CD4-positive, alpha-beta T cell treated with Interleukin-17A for 4 hours (primary cell): ENCODE measurements around the gene NUDT1.

Source experiments
- DNase-seq: peaks from one replicate; pipeline ENCODE4 v3.0.0-alpha.2; 2020; ENCODE audit warnings: mixed read lengths

The NUDT1 gene

DNA sequence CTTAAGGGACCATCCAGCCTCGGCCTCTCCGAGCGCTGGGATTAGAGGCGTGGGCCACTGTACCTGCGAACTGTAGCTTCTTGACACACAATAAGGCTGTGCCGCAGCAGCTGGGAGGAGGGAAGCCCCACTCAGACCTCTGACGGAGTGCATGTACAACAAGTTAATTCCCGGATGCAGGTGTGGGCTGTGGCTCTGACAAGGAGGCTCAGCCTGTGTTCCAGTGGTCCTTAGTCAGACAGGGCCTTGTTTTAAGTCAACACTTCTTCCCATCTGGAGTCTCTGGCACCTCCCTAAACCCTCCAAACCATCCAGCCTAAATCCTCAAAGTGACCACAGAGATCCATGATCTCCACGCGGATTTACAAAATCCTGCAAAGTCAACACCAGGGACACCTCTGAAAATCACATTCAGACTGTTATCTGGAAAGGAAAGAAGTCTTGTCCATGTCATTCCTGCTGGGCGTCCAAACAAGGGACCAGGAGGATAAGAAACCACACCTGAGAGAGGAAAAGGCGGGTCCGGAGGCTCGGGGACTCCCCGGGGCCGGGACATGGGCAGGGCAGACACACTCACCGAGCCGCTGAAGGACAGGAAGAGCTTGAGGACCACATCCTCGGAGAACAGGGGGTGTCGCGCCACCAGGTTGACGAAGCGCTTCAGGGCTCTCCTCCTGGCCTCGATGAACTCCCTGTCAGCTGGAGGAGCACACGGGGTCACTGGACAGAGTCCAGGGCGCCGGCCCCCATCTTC, 29.4 kb downstream of the NUDT1 start:
- DNase-seq = no peak

DNA sequence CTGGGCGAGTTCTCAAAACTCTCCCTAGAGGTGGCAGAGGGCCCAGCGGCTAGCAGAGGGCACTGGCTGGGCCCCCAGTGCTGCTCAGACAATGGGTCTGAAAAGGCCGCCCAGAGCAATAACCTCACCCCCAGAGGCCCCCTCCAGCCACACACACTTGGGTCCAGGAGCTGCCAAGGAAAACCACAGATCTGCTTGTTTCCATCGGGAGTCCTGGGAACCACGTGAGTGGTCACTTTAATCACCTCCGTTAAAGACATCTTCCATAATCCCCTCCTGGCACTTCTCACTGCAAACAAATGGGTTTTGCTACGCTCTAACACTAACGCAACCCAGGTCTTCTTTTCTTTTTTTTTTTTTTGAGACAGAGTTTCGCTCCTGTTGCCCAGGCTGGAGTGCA, 30.0 kb downstream of the NUDT1 start:
- no peak for DNase-seq

- DNase-seq = no peak
Observed at GRCh38 chr7:2273866-2274265, 31.8 kb downstream of the NUDT1 start.

- DNase-seq = no peak
Observed at GRCh38 chr7:2274666-2275065, 32.6 kb downstream of the NUDT1 start.

GRCh38 chr7:2275101-2275500, 33.1 kb downstream of the NUDT1 start:
- DNase-seq = no peak

DNA sequence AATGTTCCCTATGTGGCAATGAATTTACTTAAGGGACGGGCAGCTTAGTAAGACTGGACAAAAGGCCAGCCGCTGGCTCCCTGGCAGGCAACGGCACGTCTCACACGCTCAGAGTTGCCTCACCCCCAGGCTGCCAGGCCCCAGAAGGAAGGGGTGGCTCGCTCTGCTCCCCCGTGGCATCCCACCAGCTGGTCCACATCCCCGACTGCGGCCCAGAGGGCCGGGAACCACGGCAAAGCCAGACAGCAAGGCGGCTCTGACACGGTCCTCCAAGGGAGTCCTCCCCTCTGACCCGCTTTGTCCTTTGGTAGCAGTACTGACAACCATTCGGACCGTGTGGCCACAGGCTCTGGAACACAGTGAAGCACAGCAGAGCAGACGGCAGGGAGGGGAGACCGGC, 34.1 kb downstream of the NUDT1 start:
- no peak for DNase-seq

DNA sequence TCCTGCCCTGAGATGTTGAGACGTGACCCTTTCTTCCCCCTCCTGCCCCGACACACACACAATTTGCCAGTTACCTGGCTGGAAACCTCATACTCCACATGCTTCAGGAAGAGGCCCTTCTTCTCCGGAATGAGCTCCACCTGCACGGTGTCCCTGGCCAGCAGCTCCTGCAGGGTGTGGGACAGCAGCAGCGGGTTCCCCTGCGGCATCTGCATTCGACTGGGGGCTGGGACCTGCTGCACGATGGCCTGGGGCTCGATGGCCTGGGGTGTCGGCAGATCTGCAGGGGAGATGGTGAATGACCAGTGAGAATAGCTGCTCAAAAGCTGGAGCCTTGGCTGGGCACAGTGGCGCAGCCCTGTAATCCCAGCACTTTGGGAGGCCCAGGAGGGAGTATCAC, 36.0 kb downstream of the NUDT1 start:
- no peak for DNase-seq

DNA sequence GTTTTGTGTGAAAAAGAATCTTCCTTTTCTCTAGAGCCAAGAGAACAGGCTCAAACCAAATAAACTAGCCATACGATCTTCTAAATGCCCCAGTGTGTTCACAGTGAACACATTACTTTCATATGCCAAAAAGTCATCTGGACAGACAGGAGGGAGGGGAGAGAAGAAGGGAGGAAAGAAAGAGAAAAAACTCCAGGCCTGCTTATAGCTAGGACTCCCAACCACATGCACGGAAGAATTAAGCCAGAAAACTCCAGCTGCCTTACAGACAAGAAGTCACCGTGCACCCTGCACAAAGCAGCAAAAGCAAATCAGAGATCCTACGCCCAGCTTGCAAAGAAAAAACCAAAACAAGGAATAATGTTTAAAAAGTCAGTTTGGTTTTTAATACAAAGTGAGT, 37.9 kb downstream of the NUDT1 start:
- DNase-seq = no peak

DNA sequence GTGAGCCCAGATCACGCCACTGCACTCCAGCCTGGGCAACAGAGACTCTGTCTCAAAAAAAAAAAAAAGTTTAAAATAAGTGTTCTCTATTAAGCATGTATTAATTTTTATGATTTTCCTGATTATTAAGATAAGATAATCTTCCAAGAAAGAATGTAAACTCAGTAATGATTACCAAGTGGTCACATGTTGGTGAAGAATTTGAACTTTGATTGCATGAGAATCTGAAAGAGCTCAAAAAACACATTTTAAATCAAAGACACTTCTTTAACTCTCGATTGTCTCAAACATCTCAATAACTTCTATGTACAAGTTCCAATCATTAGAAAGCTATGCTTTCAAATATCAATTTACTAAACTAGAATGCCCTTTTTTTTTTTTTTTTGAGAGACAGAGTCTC, 38.4 kb downstream of the NUDT1 start:
- no peak for DNase-seq

DNA sequence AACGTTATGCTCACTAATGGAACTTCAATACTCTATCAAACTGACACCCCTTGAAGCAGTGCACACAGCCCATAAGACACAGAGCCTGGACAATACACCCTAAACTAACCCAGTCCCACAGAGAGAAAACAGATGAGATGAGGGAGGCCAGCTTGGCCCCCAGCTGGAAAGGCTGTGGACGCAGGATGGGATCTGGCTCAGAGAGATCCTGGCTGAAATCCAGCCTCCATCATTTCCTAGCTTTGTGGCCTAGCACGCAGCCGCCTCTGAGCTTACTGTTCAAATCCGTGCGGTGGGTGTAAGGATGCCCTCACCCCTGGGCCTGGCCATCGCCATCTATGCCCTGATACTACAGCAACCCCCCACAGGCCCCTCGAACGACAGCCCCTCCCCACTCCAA, 39.5 kb downstream of the NUDT1 start:
- no peak for DNase-seq

DNA sequence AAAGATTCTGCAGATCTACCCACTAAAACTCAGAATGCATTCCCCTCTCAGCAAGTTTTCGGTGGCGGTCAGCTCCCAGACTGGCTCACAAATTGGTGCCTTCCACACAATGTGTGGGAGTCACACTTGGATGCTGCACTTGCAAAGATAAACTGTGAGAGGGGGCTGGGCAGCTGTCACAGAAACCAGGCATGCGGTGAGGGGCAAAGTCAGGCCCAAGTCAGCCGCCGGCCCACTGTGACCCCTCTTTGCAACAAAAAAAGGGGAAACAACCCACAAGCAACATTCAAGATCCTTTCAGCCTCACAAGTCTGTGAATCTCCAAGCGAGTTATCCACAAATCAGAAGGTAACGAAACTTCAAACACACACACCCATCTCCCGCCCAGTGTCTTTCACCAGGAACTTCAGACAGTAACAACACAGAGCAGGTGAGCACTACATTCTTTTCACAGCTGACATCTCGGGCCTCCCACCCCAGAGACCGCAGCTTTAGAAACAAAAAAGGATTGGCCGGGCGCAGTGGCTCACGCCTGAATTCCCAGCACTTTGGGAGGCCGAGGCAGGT, 40.2 kb downstream of the NUDT1 start:
- DNase-seq = no peak

DNA sequence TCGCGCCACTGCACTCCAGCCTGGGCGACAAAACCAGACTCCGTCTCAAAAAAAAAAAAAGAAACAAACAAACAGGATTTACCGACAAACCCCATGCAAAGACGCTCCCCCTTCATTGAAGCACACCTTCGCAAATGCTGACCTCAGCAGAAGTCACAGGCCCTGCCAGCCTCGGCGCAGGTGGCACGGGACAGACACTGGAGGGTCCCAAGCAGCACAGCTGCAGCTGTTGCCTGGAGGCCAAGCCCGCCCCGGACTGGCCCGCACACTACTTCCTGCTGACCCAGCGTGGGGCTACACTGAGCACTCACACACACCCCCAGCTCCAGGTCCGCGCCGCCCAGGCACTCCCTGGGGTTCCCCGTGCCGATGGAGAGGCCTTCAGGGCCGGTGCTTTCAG, 41.0 kb downstream of the NUDT1 start:
- no peak for DNase-seq

- no peak for DNase-seq
Observed at GRCh38 chr7:2287745-2288144, 45.7 kb downstream of the NUDT1 start.

DNA sequence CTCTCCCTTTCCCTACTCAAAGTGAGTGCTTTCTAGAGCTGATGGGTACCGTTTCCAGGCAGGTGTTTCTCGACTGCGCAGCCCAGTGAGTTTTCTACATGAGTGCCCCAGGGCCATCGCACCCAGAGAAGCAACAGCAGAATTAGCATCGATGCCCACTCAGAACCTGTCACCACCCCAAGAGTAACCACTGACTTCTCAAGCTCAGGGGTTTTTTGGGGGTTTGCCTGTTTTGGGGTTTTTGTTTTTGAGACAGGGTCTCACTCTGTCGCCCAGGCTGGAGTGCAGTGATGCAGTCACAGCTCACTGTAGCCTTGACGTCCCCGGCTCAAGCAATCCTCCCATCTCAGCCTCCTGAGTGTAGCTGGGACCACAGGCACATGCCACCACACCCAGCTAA, 46.5 kb downstream of the NUDT1 start:
- no peak for DNase-seq

GRCh38 chr7:2289111-2289586, 47.1 kb downstream of the NUDT1 start:
- DNase-seq = no peak

- no peak for DNase-seq
Observed at GRCh38 chr7:2289621-2290020, 47.6 kb downstream of the NUDT1 start.

DNA sequence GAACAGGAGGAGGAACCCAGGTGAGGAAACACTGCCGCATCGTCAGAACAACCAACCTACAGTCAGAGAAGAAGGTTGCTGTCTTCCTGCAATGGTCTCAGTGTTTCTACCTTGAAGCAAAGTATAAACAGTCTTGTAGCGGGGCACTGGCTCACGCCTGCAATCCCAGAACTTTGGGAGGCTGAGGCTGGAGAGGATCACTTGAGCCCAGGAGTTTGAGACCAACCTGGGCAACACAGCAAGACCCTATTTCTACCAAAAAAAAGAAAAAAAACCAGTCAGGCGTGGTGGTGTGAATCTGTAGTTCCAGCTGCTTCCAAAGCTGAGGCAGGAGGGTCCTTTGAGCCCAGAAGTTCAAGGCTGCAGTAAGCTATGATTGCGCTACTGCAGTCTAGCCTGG, 48.9 kb downstream of the NUDT1 start:
- DNase-seq = no peak

- no peak for DNase-seq
Observed at GRCh38 chr7:2295936-2296620, 54.1 kb downstream of the NUDT1 start.

DNA sequence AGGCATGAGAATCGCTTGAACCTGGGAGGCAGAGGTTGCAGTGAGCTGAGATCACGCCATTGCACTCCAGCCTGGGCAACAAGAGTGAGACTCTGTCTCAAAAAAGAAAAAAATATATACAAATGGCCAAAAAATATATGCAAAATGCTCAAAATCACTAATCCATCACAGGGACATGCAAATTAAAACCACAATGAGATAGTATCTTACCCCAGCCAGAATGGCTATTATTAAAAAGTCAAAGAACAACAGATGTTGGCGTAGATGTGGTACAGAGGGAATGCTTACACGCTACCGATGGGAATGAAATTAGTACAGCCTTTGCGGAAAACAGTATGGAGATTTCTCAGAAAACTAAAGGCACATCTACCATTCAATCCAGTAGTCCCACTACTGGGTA, 54.8 kb downstream of the NUDT1 start:
- no peak for DNase-seq

GRCh38 chr7:2299131-2299829, 57.3 kb downstream of the NUDT1 start:
- DNase-seq = no peak

DNA sequence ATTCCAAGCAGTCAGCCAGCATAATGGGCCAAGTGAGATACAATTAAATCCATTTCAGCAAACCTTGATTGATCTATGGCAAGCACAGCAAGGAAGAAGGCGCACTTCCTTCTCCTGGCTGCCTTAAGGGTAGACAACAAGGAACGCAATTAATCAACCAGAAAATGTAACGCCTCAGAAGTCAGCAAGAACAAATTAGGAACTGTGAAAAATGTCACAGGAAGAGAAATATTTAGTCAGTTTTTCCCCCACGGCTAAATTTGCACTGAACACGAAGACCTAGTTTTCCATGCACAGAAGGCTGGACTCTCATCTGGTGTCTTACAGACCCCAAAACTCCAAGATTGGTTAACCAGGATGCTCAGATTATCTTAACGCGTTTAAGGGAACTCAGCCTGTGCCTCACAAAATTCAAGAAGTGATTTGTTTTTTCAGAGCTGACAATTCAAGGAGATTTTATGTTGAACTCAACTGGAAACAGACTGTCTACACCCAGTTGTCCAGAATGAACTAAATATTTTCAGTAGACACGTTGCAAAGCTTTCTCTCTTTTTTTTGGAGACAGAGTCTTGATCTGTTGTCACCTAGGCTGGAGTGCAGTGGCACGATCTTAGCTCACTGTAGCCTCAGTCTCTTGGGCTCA, 58.0 kb downstream of the NUDT1 start:
- DNase-seq = no peak
